Activated B cell treated with CpG ODN at 0.5 μM for 24 hours (primary cell): ENCODE data around the gene KIF5A. TPM values are rescaled to one million over a fixed set of nuclear protein-coding genes. Genes with fewer than 3 reads are reported as not detected.

Source experiments
- ATAC-seq: fragments of 200-7000 bp; cut with Tn5 transposase; one replicate; pipeline ENCODE4 v1.10.0; 2021; ENCODE audit warnings: low read depth, mild to moderate bottlenecking, moderate library complexity
- CTCF ChIA-PET: fragments of 350-600 bp; sonication (Branson Sonifier 250); formaldehyde crosslinking; loops from one replicate; lab custom pipeline; 2021; ENCODE audit warnings: antibody characterized with exemption; lab: Charles Lee
- POLR2A ChIA-PET: fragments of 350-600 bp; sonication (Branson Sonifier 250); formaldehyde crosslinking; loops from one replicate; lab custom pipeline; 2021; ENCODE audit warnings: antibody characterized with exemption; lab: Charles Lee
- DNase-seq: peaks from one replicate; pipeline ENCODE4 v3.0.0; 2022
- H3K27ac Mint-ChIP-seq: one replicate; pipeline ENCODE4 v1.8.0; 2020; ENCODE audit warnings: mixed read lengths
- H3K27me3 Mint-ChIP-seq: one replicate; pipeline ENCODE4 v1.8.0; 2021; ENCODE audit warnings: mixed read lengths
- H3K36me3 Mint-ChIP-seq: one replicate; pipeline ENCODE4 v1.8.0; 2021; ENCODE audit warnings: low read depth, mixed read lengths
- H3K4me1 Mint-ChIP-seq: one replicate; pipeline ENCODE4 v1.8.0; 2021; ENCODE audit warnings: mixed read lengths
- H3K4me3 Mint-ChIP-seq: one replicate; pipeline ENCODE4 v1.8.0; 2020; ENCODE audit warnings: mild to moderate bottlenecking, mixed read lengths
- H3K9me3 Mint-ChIP-seq: one replicate; pipeline ENCODE4 v1.8.0; 2020; ENCODE audit warnings: mixed read lengths
- CTCF ChIP-seq: fragments of 200-600 bp; IDR thresholded peaks from one replicate; pipeline ENCODE4 v1.8.0; 2022; ENCODE audit warnings: antibody characterized with exemption, mild to moderate bottlenecking
- intact Hi-C: fragments of 100-400 bp; cut with micrococcal nuclease; formaldehyde crosslinking; loops from one replicate; pipeline ENCODE4 v1.15.1; 2024
- total RNA-seq: library from RNA; stranded (reverse); gene quantifications from 2 replicates; pipeline ENCODE4 v1.2.3, GENCODE V29; 2022

Gene KIF5A
- total RNA-seq, 1 donor from 2014 or later = 0.13 TPM

- DNase-seq (no peak), ATAC-seq (no peak)
- Mint-ChIP-seq H3K4me1 (peaks cover 19% of the 10 kb centered on the region), H3K4me3 (no peak overlapping the region), H3K27me3 (no peaks in the 10 kb centered on the region), H3K9me3 (no peaks in the 10 kb centered on the region), H3K27ac (no peak overlapping the region), H3K36me3 (peaks cover 73% of the 10 kb centered on the region)
- intact Hi-C loops = no loop called here
- POLR2A ChIA-PET = interaction anchor here (1.2 kb wide), 1 partner anchor 7 kb away, joined by 3 read pairs; no protein-coding TSS in a partner anchor
- TF ChIP-seq CTCF = no peak
- CTCF ChIA-PET = no interaction called here
Observed at GRCh38 chr12:57527184-57527583, 22.7 kb upstream of the KIF5A start.

- Mint-ChIP-seq H3K27me3 (no peaks in the 10 kb centered on the region), H3K36me3 (peaks cover 82% of the 10 kb centered on the region), H3K4me3 (no peak overlapping the region), H3K27ac (no peak overlapping the region), H3K9me3 (no peaks in the 10 kb centered on the region), H3K4me1 (peaks cover 17% of the 10 kb centered on the region)
- DNase-seq = no peak
- no peak for TF ChIP-seq CTCF
- ChIA-PET CTCF (no interaction called here), POLR2A (interaction anchor here (1.2 kb wide), 1 partner anchor 8 kb away, joined by 3 read pairs; no protein-coding TSS in a partner anchor)
- intact Hi-C loops = no loop called here
- ATAC-seq = no peak
Observed at GRCh38 chr12:57528176-57528575, 21.7 kb upstream of the KIF5A start.

- CTCF ChIA-PET = no interaction called here
- Mint-ChIP-seq H3K36me3 (peaks cover 88% of the 10 kb centered on the region), H3K4me3 (no peak overlapping the region), H3K9me3 (no peaks in the 10 kb centered on the region), H3K27me3 (no peaks in the 10 kb centered on the region), H3K4me1 (peaks cover 9% of the 10 kb centered on the region), H3K27ac (no peak overlapping the region)
- no peak for ATAC-seq
- intact Hi-C loops = no loop called here
- POLR2A ChIA-PET = interaction anchor here (0.7 to 1.7 kb wide), 2 partner anchors 8 kb away, joined by 5 to 9 read pairs; partner anchors contain the start of gene DDIT3
- no peak for TF ChIP-seq CTCF
- DNase-seq = no peak
Observed at GRCh38 chr12:57528831-57529555, 20.9 kb upstream of the KIF5A start.

GRCh38 chr12:57529831-57530230 is 20.0 kb upstream of the KIF5A start:
- ChIA-PET CTCF (no interaction called here), POLR2A (interaction anchor here (0.6 to 1.7 kb wide), 3 partner anchors 8 to 82 kb away, joined by 5 to 12 read pairs (median 9); partner anchors contain the start of gene DDIT3)
- no peak for TF ChIP-seq CTCF
- H3K4me1 Mint-ChIP-seq = peaks cover 3% of the 10 kb centered on the region
- DNase-seq (no peak), ATAC-seq (no peak)
- no peaks in the 10 kb centered on the region for H3K27me3 Mint-ChIP-seq
- no peak overlapping the region for H3K27ac Mint-ChIP-seq
- H3K36me3 Mint-ChIP-seq = peaks cover 90% of the 10 kb centered on the region
- intact Hi-C loops = no loop called here
- no peaks in the 10 kb centered on the region for H3K9me3 Mint-ChIP-seq
- no peak overlapping the region for H3K4me3 Mint-ChIP-seq

- no peaks in the 10 kb centered on the region for H3K9me3 Mint-ChIP-seq
- no peaks in the 10 kb centered on the region for H3K4me1 Mint-ChIP-seq
- ChIA-PET CTCF (no interaction called here), POLR2A (interaction anchor here (1.7 kb wide), 1 partner anchor 10 kb away, joined by 5 read pairs; the partner anchor contains the start of gene DDIT3)
- peaks cover 91% of the 10 kb centered on the region for H3K36me3 Mint-ChIP-seq
- no peak overlapping the region for H3K4me3 Mint-ChIP-seq
- no peaks in the 10 kb centered on the region for H3K27me3 Mint-ChIP-seq
- ATAC-seq = no peak
- H3K27ac Mint-ChIP-seq = no peak overlapping the region
- TF ChIP-seq CTCF = no peak
- DNase-seq = no peak
- intact Hi-C loops = no loop called here
Observed at GRCh38 chr12:57530396-57531142, 19.3 kb upstream of the KIF5A start.
